KMS-11 (cell line): Measurements from ENCODE around the gene CRLF2.

Experiments
- H2AFZ ChIP-seq: fragments of 200-600 bp; sonication (generic); 2 replicates; pipeline ENCODE4 v1.6.1; 2016; ENCODE audit warnings: antibody characterized with exemption, mixed run types, low read depth
- H3K27ac ChIP-seq: fragments of 200-600 bp; sonication (generic); 2 replicates; pipeline ENCODE4 v1.6.1; 2016; ENCODE audit warnings: mild to moderate bottlenecking, mixed run types
- H3K27me3 ChIP-seq: fragments of 200-600 bp; sonication (generic); 2 replicates; pipeline ENCODE4 v1.6.1; 2017; ENCODE audit warnings: mild to moderate bottlenecking, low read depth, mixed run types, moderate library complexity; ENCODE audit not compliant: insufficient read depth
- H3K36me3 ChIP-seq: fragments of 200-600 bp; sonication (generic); 2 replicates; pipeline ENCODE4 v1.6.1; 2017; ENCODE audit warnings: mild to moderate bottlenecking, mixed run types; ENCODE audit not compliant: insufficient read depth
- H3K4me1 ChIP-seq: fragments of 200-600 bp; sonication (generic); 2 replicates; pipeline ENCODE4 v1.6.1; 2016; ENCODE audit warnings: mild to moderate bottlenecking, low read depth, mixed run types; ENCODE audit not compliant: poor library complexity, severe bottlenecking
- H3K4me2 ChIP-seq: fragments of 200-600 bp; sonication (generic); 2 replicates; pipeline ENCODE4 v1.7.0; 2016; ENCODE audit warnings: mild to moderate bottlenecking, mixed run types
- H3K4me3 ChIP-seq: fragments of 200-600 bp; sonication (generic); IDR thresholded peaks from 2 replicates; pipeline ENCODE4 v1.6.1; 2017; ENCODE audit warnings: low read depth, low read length, mixed read lengths; ENCODE audit not compliant: insufficient read depth
- H3K79me2 ChIP-seq: fragments of 200-600 bp; sonication (generic); 2 replicates; pipeline ENCODE4 v1.6.1; 2016; ENCODE audit warnings: low read depth, mixed run types; ENCODE audit not compliant: insufficient read depth
- H3K9ac ChIP-seq: fragments of 200-600 bp; sonication (generic); 2 replicates; pipeline ENCODE4 v1.6.1; 2016; ENCODE audit warnings: mild to moderate bottlenecking, mixed run types
- H4K20me1 ChIP-seq: fragments of 200-600 bp; sonication (generic); 2 replicates; pipeline ENCODE4 v1.6.1; 2016; ENCODE audit warnings: mild to moderate bottlenecking, mixed run types; ENCODE audit not compliant: insufficient read depth
- TF ChIP-seq, protein P1 (sequence below): fragments of 200-600 bp; sonication (generic); conservative IDR thresholded peaks from 2 replicates; pipeline ENCODE4 v1.6.1; 2017; ENCODE audit warnings: low read depth, mild to moderate bottlenecking, antibody characterized with exemption, low read length, moderate library complexity, mixed read lengths

CRLF2 gene

DNA sequence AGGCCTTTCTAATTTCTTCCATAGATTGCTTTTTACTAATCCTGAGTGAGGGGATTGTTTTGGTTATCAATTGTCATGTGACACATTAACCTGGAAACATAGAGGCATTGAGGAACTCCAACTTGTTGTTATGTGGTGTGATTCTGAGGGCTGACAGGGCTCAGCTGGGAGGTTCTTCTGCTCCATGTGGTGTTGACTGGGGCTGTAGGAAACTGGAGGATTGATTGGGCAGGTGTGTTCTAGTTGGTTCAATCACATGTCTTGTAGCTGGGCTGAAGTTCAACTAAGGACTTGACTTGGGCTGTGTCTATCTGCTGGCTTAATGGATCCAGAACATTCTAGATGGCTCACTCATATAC lies 10.8 kb upstream of the CRLF2 start:
- H3K79me2 ChIP-seq = no peaks in the 10 kb centered on the region
- no peak overlapping the region for H3K4me3 ChIP-seq
- H3K36me3 ChIP-seq = no peaks in the 10 kb centered on the region
- H3K4me1 ChIP-seq = peaks cover 27% of the 10 kb centered on the region
- no peaks in the 10 kb centered on the region for H3K27me3 ChIP-seq
- H3K27ac ChIP-seq = no peak overlapping the region
- no peak overlapping the region for H3K4me2 ChIP-seq
- H3K9ac ChIP-seq = no peak overlapping the region
- no peaks in the 10 kb centered on the region for H4K20me1 ChIP-seq
- no peak overlapping the region for H2AFZ ChIP-seq
- TF ChIP-seq, protein P1, sequence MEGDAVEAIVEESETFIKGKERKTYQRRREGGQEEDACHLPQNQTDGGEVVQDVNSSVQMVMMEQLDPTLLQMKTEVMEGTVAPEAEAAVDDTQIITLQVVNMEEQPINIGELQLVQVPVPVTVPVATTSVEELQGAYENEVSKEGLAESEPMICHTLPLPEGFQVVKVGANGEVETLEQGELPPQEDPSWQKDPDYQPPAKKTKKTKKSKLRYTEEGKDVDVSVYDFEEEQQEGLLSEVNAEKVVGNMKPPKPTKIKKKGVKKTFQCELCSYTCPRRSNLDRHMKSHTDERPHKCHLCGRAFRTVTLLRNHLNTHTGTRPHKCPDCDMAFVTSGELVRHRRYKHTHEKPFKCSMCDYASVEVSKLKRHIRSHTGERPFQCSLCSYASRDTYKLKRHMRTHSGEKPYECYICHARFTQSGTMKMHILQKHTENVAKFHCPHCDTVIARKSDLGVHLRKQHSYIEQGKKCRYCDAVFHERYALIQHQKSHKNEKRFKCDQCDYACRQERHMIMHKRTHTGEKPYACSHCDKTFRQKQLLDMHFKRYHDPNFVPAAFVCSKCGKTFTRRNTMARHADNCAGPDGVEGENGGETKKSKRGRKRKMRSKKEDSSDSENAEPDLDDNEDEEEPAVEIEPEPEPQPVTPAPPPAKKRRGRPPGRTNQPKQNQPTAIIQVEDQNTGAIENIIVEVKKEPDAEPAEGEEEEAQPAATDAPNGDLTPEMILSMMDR = no peak

DNA sequence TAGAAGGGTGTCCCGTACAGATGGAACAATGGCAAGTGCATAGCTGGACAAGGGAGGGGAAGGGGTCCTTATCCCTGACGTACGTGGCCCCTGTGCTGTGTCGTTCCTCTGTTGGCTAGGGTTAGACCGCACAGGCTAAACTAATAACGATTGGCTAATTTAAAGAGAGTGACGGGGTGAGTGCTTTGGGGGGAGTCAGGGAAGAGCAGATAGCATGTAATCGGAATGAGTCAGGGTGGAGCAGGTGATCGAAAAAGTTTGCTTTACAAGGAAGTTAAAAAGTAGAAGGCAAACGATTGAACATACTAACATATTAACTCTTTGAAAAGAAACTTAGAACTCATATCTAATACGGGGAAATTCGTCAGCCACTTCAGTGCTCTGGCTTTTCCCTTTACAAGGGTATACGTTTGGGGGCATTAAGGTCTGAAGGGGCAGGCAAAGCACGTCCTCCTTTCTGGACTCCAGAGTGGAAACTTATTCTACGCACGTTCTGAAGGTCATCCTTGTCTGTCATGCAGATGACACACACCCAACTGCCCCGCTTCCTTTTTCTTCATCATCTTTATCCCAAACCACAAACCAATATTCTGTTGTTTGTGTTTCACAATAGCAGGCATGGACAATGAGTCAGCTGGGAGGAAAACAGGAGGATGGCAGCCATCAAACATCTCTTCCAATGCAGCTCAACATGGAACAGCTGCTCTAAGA lies 10.2 kb upstream of the CRLF2 start:
- Histone ChIP-seq H3K9ac (no peak overlapping the region), H2AFZ (no peak overlapping the region), H3K27ac (no peak overlapping the region), H3K36me3 (no peaks in the 10 kb centered on the region), H3K27me3 (no peaks in the 10 kb centered on the region), H3K79me2 (no peaks in the 10 kb centered on the region), H4K20me1 (no peaks in the 10 kb centered on the region), H3K4me1 (peaks cover 27% of the 10 kb centered on the region), H3K4me2 (no peak overlapping the region), H3K4me3 (no peak overlapping the region)
- TF ChIP-seq, protein P1 = no peak

DNA sequence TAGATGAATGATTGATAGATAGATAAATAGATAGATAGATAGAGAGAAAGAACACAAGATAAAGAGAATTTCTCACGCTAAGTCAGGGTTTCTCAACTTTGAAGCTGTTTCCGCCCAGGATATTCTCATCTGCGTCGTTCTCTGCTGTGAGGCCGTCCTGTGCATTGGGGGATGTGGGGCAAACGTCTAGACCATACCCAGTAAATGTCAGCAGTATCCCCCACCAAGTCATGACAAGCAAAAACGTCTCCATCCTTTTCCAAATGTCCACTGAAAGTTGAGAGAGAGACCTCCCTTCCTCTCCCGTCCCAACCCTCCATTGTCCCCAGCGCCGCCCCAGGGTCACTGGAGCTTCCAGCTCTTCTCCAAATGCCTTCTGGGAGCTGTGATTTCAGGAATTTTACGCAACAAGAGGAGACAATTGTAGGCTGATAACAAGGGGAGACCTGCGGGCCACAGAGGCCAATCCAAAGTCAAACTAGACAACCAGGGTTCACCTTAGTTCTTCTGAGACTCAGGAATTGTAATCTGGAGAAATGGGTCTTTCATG lies 8.9 kb upstream of the CRLF2 start:
- Histone ChIP-seq H2AFZ (no peak overlapping the region), H3K9ac (no peak overlapping the region), H3K4me2 (no peak overlapping the region), H3K27me3 (no peaks in the 10 kb centered on the region), H3K4me3 (no peak overlapping the region), H3K36me3 (no peaks in the 10 kb centered on the region), H3K79me2 (no peaks in the 10 kb centered on the region), H3K4me1 (peaks cover 28% of the 10 kb centered on the region), H4K20me1 (no peaks in the 10 kb centered on the region), H3K27ac (no peak overlapping the region)
- TF ChIP-seq, protein P1 = no peak

DNA sequence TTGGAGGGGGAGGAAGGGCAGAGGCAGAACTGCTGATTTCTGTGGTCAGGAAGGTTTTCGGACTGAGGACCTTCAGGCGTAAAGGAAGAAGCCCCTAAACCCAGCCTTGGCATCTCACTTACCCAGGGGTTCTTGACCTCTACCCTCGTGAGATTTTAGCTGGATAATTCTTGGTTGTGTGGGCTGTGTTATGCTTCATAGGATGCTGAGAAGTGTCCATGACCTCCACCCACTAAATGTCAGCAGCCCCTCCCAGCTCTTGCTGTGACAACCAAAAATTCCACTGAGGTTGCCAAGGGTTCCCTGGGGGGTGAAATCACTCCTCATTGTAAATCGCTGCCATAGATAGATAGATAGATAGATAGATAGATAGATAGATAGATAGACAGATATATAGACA lies 5.8 kb upstream of the CRLF2 start:
- TF ChIP-seq, protein P1 = no peak
- Histone ChIP-seq H3K4me1 (peaks cover 34% of the 10 kb centered on the region), H3K27ac (no peak overlapping the region), H3K79me2 (no peaks in the 10 kb centered on the region), H3K4me2 (no peak overlapping the region), H3K27me3 (no peaks in the 10 kb centered on the region), H3K36me3 (no peaks in the 10 kb centered on the region), H3K4me3 (no peak overlapping the region), H2AFZ (no peak overlapping the region), H4K20me1 (no peaks in the 10 kb centered on the region), H3K9ac (no peak overlapping the region)
